ENCODE data around the gene PRKCE.

The PRKCE gene

DNA sequence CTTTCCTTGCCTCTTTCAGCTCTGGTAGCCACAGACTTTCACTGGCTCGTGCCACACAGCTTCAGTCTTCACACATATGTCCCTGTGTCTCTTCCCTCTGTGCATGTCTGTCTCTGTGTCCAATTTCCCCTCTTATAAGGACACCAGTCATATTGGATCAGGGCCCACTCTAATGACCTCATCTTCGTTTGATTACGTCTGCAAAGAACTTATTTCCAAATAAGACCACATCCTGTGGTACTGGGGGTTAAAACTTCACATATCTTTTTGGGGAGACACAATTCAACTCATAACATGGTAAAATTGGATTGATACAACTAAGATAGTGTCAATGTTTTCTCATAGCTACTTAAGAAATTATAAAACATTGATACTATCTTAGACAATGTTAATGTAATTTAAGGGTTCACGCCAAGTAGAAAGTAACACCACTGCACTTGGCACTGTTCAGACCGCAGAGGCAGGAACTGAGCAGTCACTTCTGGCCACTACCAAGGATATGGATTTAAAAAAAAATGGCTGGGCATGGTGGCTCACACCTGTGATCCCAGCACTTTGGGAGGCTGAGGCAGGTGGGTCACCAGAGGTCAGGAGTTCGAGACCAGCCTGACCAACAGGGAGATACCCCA is 526.1 kb downstream of the PRKCE start:
- DNase-seq (ENCODE audit: low read depth in 2 of 2, low spot score in 1 of 2): no peak

DNA sequence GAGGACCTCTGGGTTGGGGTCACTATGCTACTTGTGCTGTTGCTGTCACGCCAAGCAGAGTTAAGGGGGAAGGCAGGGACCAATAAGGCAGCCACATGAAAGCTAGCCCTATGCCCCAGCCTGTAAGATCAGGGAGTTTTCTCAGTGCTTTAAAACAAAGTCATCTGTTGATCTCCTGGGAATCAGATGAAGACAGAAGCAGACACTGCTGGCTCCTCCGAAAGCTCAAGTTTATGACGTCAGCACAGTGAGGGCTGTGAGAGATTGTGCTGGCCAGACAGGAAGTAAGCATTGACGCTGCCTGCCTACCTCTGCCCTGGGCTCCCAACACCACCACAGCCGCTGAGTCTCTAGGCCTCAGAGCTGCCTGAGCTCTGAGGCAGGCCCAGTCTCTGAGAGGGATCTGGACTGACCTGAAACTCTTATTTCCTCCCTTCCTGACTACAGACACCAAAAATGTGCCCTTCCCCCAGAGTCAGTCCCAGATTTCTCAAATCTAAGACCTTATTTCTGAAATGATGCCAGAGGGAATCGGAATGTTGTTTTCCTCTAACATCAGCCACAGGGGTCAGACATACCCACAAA is 527.7 kb downstream of the PRKCE start:
- DNase-seq (ENCODE audit: low read depth in 2 of 2, low spot score in 1 of 2): peak in 1 of 2 donors; percentile 34

DNA sequence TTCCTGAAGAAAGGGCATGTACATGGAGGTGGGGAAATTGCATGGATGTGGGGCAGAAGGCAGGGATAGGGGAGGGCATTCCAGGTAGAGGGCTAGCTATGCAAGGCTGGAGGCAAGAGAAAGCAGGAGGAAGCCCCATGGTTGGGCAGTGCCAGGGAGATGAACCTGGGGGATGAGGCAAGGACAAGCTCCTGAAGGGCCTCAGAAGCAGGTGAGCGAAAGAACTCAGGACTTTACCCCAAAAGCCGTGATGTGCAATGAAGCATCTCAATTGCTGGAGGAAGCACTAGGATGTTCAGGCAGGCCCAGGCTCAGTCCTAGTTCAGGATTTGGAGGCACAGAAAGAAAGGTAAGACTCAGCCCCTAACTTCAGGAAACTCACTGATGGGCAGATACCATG is 528.7 kb downstream of the PRKCE start:
- DNase-seq (ENCODE audit: low read depth in 2 of 2, low spot score in 1 of 2): no peak

DNA sequence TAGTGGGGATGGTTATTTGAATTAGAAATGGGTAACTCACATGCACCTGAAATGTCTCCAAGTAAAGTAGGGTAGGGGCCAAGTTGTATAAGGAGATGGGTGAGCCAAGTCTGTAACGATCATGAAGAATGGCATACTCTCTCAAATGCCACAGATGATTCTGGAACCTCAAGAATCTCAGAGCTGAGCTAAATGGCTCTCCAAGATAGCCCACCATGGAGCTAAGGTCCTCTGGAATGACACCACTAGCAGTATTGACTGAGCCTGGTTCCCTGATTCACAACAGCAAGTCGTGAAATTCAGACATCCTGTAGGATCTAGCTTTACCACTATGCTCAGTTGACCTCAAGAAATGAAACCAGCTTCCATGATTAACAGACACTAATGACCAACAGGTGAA is 529.8 kb downstream of the PRKCE start:
- DNase-seq (ENCODE audit: low read depth in 2 of 2, low spot score in 1 of 2): no peak

DNA sequence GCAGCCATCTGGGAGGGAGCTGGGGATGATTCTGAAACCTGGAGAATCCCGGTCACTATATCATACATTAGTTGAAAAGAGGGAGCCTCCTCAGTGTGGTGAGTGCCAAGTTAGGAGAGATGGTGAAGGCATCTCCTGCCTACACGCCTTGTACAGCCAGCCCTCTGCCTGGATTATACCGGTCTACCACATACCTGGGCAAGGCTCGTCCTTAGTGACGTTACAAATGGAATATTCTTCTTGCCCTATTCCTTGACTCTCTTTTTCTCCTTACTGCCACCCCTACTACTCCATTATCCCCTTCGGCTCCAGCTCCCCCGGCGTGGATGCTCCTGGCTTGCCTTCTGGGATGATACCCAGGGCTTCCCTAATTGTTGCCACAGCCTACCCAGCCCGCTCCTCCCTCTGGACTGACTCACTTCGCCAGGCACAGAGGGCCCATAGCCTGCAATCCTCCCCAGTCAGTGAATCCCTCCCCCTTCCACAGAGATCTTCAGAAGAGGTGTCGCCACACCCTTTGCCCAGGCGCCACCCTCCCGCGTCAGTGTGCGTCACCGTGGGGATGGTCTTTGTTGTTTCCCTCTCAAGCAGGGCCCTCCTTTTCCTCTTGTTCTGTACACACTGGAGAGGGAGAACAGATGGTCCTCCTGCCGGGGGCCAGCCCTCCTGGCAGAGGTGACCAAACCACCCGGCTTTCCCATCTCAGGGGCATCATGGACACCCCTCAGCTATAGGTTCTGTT is 530.5 kb downstream of the PRKCE start:
- DNase-seq (ENCODE audit: low read depth in 2 of 2, low spot score in 1 of 2): no peak

DNA sequence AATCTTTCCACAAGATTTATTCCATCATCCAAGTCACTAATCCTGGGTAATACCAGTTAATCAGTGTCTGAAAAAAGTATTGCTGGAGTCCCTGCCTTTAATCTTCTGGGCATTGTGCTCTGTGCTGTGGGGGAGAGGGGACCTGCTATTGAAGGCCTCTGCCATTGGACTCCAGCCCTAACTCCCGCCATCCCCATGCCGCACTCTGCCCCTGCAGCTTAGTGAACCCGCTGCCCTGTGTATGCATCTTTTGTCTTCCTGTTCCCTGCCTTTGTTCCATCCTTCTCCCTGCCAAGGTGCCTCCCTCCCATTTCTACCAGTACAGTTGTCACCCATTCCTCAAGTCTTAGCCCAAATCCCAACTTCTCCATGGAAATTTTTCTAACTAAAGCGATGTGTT is 532.0 kb downstream of the PRKCE start:
- no peak for DNase-seq (ENCODE audit: low read depth in 2 of 2, low spot score in 1 of 2)

DNA sequence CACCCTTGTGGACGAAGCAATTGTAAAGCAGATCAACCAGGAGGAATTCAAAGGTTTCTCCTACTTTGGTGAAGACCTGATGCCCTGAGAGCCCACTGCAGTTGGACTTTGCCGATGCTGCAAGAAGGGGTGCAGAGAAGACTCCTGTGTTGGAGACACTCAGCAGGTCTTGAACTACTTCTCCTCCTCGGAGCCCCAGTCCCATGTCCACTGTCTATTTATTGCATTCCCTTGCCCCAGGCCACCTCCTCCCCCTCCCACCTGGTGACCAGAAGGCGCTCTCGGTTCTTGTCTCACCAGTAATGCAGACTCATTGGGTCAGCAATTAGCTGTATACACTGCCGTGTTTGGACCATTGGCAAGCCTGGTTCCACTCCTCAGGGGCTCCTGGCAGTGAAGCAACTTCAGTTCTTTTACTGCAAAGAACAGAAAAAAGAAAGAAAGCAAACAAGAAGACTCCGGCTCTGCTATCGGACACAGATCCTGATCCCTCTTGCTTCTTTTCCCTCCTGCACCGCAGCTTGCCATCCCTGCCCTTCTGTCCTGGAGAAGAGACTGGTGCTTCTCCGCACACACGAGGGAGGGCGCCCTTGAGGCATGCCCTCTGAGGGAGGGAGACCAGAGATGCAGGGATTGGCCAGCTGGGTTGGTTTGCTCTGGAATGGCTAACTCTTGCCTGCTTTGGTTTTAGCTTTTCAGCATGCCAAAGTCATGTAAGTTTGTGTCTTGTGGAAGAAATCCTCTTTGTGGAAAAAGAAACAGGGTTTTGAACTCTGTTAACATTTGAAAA is 533.5 kb downstream of the PRKCE start:
- DNase-seq (ENCODE audit: low read depth in 2 of 2, low spot score in 1 of 2): no peak

DNA sequence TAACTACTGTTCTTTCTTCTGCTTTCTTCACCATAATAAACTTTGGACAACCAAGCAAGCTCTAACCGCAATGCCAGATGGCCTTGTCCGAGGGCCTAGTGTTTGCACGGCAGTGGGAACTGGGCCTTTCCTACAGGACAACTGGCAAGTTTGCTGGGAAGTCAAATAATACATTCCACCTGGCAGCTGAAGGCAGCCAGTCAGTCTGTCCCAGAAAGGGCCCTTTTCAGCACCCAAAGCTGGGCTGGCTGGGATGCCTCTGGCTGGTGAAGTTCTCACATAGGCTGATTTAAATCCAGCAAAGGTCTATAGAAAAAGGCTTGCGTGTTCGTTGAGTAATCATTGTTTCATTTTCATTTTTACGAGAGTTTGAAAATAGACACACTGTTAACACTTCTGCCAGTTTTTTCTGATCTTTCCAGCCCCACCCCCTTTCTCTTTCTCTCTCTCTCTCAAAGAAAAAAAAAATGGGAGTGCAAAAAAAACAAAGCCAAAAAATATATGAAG is 535.7 kb downstream of the PRKCE start:
- no peak for DNase-seq (ENCODE audit: low read depth in 2 of 2, low spot score in 1 of 2)

DNA sequence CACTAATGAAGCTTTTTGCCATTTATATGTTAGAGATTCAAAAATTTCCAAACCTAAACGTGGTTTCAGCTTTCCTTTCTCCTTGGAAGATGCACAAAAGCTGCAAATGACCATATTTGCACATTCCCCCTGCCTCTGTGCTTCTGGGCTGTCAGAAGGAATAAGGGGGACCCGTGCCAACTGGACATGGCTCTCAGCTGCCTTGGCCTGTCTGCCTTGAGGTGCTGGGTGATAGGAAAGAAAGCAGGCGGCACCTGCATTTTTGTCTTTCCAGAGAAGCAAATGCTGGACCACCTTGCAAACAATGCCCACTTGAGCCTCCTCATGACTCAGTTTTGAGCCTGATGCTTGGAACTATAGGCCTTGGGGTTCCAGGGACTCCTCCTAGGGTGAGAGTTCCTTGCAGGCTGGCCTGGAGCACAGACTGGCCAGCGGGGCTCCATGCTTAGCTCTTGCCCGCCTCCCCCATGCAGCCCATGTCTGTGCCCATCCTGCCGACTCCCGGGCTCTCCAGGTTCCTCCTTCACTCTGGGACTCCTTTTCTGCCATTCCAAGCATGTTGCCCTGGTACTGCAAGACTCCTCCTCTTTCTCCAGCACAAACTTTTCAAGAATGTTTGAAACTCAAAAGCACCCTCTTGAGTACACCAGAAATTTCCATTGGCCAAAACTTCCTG is 536.7 kb downstream of the PRKCE start:
- DNase-seq (ENCODE audit: low read depth in 2 of 2, low spot score in 1 of 2): no peak

DNA sequence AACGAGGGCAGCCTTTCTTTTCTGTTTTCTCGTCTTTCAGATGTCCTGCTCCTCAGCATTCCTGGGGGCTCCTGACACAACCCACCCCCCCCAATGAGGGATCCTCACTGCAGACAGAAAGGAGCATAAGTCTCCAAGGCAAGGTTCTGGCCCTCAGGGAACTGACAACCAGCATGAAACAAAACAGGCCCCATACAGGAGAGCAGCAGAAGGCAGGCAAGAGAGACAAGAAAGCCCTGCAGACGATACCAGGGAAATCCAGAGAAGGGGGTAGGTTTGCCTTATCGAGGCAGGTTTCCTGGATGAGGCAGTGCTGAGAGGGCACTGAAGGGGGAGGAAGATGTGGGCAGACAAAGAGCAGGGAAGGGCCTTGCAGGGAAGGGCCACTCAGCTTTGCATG is 541.9 kb downstream of the PRKCE start:
- no peak for DNase-seq (ENCODE audit: low read depth in 2 of 2, low spot score in 1 of 2)

DNA sequence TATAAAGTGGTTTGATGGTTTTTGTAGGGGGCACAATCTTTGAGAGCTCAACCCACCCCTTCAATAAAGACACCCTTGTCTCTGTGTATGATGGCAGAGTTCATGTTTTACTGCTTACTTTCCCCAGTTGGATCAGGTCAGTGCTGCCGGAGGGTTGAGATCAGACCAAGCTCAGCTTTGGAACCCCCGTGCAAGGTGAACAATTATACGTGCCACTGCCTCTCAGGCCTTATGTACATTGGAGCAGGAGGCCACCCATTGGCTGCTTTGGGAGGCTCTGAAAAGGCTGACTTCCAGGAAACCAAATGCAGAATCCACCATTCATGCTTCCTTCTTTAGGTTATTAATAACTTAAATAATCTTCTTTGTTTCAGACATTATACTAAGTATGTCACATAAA is 542.4 kb downstream of the PRKCE start:
- DNase-seq (ENCODE audit: low read depth in 2 of 2, low spot score in 1 of 2): no peak

DNA sequence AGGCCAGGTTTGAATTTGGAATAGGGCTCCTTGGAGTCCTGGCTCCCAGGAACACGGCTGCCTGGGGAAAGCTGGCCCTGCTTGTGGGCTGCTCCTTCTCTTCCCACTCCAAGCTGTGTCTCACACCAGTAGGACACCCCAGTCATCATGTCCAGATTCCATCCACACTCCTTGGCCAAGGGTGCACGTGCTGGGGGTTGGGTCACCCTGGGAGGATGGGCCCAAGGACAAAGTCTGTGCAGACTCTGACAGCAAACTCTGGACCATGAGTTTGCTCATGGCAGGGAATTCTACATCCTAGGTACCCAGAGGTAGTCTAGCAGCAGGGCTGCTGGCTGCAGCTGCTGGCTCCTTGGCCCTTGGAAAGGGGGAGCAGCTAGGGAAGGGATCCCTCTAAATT is 543.4 kb downstream of the PRKCE start:
- no peak for DNase-seq (ENCODE audit: low read depth in 2 of 2, low spot score in 1 of 2)

DNA sequence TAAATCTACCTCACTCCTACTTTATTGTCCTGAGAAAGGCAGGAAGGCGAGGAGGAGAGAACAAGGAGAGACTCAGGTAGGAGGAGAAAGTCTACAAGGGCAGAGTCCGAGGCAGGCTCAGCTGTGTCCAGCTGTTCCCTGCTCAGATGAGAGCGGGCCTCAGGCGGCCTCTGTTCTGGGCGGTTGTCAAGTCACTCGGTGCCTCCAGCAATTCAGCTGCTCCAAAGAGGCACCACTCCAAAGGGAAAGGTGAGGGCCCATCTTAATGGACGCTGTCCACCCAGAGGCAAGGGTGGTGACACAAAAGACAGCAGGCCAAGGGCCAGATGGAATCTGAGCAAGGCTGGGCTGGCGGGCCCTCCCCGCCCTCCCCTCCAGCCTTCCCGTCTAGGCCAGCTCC is 544.3 kb downstream of the PRKCE start:
- no peak for DNase-seq (ENCODE audit: low read depth in 2 of 2, low spot score in 1 of 2)

DNA sequence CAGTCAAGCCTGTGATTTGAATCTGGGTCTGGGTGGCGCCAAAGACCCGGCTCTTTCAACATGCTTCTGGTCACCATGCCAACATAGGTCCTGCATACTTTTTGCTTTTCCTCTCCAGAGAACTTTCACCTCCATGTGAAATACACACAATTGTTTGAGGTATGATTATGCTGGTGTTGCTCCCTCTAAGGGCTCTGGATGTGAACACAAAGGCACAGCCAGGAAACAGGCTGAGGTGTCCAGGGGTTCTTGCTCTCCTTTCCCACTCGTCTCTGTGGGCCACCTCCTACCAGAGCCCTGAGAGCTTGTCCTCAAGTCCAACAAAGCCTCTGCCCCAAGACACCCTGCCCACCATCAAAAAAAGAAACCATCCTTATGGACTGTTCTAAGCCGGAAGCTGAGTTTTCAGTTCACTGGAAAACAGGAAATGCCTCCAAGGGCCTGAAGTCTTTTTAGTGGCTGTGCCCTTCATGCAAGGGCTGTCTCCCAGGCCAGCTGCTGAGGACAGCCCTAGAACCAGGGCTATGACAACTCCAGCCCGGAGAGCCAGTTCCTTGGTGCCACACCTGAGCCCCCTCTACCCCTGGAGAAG is 545.5 kb downstream of the PRKCE start:
- DNase-seq (ENCODE audit: low read depth in 2 of 2, low spot score in 1 of 2): no peak

DNA sequence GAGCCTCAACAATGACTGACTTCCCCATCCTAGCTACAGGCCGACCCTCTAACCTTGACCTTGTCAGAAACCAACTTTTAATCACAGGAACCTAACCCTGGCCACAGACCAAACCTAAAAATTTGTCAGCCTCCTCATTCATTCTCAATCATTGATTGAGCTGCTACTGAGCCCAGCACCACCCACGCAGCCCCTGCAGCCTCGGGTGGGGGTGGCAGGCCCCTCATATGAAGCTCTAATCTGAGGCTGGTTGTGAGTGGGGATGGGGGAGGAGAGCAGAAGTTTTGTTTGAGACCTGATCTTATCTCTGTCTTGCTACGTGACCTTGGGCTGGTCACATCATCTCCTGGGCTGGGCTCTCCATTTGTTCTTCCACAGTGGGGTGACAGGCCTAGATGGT is 546.2 kb downstream of the PRKCE start:
- no peak for DNase-seq (ENCODE audit: low read depth in 2 of 2, low spot score in 1 of 2)

DNA sequence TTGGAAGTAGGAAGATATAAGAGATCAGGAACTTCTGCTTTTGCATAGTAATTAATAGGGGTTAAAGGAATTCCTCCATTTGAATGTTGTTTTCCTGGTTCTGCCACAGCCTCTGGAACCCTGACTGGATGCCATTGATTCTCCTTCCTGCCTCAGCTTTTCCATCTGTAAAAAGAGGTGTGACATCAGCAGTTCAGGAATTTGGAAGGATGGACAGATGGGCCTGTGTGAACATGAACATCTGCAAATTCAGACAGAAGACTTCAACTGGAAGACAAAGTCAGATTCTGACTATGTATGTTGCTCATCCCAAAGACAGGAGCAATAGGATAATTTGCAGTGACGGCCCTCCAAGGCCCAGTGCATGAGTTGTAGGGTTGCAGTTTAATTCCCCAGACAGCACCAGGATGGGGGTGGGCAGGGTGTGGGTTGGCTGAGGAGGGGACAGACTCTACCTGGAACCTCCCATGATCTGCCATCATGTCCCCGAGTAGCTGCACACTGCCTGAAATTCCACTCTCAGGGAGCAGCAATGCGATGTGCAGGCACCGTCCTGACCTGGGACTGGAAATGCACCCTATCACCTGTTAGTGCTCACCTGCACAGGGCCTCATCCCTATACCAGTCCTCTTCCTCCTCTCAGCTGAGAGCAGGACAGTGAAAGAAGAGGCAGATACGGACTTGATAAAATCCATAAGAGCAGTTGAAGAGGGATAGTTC is 546.8 kb downstream of the PRKCE start:
- no peak for DNase-seq (ENCODE audit: low read depth in 2 of 2, low spot score in 1 of 2)

DNA sequence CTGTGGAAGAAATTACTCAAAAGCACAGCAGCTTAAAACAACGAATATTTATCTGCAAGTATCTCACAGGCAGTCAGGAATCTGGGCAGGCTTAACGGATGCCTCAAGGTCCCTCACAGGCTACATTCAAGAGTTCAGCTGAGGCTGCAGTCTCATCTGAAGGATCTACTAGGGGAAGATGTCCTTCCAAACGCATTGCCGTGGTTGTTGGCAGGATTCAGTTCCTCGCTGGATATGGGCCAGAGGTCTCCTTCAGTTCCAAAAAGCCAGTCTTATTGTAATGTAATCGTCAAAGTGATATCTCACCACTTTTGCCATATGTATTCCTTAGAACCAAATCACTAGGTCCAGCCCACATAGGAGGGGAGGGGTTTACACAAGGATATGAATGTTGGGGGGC is 547.5 kb downstream of the PRKCE start:
- no peak for DNase-seq (ENCODE audit: low read depth in 2 of 2, low spot score in 1 of 2)

DNA sequence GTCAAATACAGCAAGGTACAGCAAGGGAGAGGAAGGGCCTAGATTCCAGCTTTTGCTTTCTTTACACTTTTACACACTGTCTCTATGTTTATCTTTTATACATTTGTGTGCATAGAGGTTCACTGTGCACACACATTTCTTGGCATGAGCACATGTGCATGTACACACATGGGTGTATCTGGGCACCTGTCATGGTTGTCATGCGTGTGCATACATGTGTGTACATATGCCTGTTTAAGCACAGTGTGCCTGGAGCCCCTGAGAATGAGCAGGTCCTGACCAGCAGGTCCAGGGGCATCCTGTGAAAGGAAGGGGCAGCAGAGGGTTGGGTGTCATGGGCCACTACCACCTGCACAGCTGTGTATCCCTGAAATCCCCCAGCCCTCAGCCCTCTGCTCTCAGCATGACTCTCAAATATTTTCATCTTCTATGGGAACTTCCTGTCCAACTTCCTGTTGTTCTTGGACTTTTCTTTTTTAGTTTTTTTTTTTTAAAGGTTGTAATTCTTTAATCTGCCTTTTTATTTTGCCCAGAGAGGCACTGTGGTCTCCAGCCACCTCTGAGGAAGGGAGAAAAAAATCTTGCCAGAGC is 548.7 kb downstream of the PRKCE start:
- DNase-seq (ENCODE audit: low read depth in 2 of 2, low spot score in 1 of 2): no peak

DNA sequence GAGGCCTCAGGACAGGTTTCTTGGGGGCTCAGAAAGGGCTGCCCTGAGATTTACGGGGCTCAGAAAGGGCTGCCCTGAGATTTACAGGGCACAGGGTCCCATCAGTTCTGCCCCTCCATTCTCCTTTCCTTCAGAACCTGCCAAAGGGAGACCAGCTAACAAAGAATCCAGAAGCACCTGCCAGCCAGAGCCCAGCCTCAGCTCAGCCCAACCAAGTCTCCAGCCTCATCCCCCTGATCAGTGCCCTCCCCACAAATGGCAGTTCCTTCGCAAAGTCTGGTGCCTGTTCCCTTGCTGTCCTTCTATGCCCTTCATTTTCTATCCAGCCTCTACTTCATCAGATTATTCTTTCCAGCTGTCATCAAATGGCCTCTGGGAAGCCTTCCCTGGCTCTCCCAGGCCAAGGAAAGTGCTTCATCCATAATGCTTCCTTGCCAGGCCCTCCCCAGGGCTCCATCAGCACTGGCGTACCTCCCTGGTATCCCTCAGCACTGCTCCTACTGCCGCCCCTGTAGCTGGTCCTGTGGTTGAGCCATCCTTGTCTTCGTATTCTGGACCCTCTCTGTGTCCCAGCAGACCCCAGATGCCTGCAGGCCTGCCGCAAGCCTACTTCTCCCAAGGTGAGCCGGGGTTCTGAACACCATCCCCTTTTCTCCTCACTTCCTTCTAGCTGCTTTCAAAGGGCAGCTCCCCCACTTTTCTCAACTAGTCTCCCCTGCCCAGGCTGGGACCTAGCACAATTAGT is 549.6 kb downstream of the PRKCE start:
- DNase-seq (ENCODE audit: low read depth in 2 of 2, low spot score in 1 of 2): no peak
